GM18517 (cell line): ENCODE measurements around the gene UBE2D1.
"Not testable (repeated sequence)": the region's sequence is repeated elsewhere in the genome, so short reads cannot be mapped to it uniquely, and the experiment has no call there.

Experiments used
- ATAC-seq: cut with Tn5 transposase; IDR thresholded peaks from one replicate; pipeline ENCODE4 v1.9.1; 2021; ENCODE audit warnings: mild to moderate bottlenecking, moderate library complexity; ENCODE audit not compliant: unreplicated experiment

The UBE2D1 gene

DNA sequence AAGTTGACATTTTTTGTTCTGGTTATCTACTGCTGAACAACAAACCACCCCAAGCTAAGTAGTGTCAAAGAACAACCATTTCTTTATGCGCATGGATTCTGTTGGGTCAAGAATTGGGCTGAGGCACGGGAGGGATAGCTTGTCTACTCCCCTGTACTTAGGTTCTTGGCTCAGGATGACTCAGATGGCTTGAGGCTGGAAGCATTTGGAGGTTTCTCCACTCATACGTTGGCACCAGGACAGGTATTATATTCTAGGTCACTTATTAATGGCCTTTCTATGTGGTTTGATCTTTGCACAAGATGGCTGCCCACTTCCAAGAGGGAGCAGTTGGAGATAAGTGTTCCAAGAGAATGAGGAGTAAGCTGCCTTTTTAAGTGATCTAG lies 38.6 kb downstream of the UBE2D1 start:
- ATAC-seq = no peak

DNA sequence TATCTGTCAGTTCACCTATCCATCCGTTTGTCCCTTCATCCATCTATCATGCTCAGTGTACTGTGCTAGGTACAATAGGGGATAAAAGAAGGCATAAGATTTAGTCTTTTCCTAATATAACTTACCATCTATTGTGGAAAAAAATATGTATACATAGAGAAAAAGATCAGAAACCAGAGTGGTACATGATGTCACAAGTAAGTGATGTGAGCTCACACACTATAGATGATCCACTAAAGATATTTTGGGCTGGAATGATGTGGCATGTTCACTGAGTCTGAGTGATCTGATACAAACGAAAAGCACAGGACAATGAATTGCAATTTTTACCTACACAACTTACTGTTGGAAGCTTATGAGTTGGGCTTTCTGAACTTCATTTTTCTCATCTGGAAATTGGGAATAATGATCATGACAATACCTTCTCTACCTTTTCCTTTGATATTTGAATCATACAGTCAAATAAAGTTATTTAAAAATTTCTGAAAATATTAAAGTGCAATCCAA lies 47.7 kb downstream of the UBE2D1 start:
- no peak for ATAC-seq

DNA sequence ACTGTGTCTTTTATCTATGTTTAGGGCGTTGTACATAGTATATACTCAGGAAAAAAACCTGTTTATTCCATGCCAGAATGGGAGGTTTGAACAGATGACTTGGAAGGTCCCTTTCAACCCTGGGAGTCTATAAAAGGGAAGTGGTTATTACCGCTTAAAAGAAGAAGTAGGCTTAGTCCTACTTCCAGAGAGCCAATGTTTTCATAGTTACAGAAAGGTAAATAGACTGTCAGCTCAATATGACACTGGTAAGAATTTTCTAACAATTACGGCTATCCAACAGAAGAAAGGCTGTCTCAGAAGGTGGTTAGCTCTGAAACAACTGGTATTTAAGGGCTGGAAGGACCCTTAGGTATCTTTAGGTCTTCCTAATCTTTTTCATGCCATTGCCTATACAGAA lies 49.3 kb downstream of the UBE2D1 start:
- ATAC-seq = peak; percentile 75

DNA sequence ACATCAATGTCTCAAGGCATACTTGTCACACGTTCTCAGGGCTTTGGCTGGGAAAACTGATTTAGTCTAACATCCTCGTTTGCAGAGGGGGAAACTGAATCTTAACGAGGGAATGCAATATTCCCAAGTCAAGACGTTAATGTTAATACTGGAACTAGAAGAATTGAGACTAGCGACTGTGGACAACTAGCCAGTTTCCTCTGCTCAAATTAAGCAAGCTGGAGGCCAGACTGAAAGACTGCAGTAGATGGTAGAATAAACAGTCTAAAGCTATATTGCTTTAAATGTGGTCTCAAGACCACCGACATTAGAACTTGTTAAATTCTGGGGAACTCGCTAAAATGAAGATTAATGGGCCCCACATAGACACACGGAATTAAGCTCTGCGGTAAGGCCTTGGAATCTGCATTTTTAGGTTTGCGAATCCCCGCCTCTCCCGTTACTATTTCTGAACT lies 49.8 kb downstream of the UBE2D1 start:
- no peak for ATAC-seq

DNA sequence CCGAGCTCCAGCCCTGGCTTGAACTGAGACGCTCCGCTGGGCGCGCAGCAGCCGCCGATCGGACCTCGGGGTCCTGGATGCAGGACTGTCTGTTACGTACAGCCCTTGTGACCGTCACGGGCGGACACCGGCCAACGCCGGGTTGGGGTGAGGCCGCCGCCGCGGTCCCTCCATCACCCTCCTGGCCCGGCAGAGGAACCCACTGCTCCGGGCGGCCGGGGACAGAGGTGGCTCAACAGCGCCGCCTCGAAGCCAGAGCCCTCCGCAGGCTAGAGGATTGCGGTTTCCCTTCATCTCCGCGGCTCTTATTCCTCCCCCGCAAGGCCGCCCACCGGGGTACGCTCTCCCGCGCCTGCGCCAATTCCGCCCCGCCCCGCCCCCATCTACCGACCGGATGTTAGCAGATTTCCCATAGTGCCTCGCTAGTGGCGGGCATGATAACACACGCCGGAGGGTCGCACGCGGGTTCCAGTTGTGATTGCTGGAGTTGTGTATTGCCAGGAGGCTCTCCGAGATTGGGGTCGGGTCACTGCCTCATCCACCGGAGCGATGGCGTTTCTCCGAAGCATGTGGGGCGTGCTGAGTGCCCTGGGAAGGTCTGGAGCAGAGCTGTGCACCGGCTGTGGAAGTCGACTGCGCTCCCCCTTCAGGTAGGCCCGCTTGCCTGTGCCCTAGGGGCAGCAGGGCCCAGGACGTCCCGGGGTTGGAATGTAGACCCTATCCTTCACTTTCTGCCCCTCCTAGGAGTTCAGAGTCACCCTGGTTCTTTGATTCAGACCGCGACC lies 50.4 kb downstream of the UBE2D1 start, which contains the start of gene TFAM:
TSS of gene TFAM (plus strand) at position 412 of the 785 bp plus-strand sequence. CDS start at position 550, 138 bp downstream.
- ATAC-seq = peak; percentile 76

DNA sequence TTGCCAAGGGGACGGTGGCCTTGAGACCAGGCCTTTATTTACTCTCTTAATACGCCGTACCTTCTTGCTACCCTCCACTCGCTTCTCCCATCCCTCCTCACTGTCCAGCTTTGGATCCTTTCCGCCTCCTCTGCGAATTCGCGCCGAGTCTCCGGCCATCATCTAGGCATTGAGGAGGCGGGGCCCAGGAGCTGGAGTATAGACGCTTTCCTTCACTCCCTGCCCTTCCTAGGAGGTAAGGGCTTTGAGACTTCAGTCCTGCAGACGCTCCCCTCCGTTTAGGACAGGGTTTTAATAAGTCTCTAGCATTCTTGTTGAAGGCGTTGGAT lies 50.9 kb downstream of the UBE2D1 start:
- peak; percentile 3 for ATAC-seq

DNA sequence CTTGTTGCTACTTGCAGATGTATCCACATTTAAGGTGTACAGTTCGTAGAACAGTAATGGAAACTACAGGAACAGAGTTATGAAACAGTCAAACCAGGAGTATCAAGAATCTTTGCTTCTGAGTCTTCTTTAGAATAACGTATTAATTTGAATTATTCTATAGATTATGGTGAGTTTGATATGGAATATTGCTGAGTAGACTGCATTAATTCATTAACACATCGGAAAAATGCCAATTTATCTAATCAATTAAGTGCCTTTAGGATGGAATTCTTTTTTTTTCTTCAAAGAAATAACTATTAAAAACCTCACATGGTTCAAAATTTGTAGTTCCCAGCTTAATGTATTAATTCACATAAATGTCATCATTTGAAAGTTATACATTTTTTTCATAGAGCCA lies 54.2 kb downstream of the UBE2D1 start:
- ATAC-seq = no peak

DNA sequence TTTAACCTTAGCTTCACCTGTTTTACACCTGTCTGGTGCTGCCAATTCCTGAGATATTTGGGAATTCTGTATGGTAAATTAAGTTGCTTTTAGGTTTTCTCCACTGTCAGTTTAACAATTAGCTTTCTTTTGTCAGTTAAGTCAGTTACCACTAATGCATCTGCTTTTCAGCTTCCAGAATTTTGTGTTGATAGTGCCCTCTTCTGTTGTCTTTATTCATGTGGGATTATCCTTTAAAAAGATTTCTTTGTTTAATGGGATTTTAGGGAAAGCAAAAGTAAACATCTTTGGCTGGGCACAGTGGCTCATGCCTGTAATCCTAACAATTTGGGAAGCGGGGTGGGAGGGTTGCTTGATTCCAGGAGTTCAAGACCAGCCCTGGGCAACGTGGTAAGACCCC lies 58.5 kb downstream of the UBE2D1 start:
- ATAC-seq = no peak

DNA sequence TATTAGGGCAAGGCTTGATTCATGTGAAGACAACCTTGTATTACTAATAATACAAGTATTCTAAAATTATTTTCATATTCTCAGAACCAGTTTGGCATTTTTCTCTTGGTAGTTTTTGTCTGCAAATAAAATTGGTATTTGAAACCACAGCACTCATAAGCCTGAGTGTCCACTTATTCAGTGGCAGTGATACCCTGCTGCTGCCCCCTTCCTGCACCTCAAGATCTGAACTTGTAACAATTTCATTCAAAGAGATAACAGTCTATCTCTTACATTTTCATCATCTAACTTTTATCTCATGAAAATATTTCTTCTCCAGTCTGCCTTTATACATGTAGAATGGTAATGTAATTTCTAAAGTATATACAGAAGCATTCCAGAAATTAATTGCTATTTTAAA lies 59.7 kb downstream of the UBE2D1 start:
- ATAC-seq = no peak

DNA sequence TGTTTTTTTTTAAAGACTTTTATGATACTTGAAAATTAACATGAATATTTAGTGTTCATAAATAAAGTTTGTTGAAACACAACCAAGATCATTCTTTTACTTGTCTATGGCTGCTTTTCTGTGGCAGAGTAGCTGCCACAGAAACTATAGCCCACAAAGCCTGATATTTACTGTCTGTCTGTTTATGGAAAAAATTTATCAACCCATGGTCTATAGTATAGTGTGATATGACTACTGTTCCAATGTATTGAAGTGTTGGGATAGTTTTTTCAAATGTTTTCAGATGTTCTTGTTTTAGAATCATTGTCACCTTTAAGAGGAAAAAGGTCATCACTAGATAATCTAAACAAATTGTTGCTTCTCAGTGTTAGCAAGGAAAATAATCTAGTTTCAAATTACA lies 61.3 kb downstream of the UBE2D1 start:
- no peak for ATAC-seq

DNA sequence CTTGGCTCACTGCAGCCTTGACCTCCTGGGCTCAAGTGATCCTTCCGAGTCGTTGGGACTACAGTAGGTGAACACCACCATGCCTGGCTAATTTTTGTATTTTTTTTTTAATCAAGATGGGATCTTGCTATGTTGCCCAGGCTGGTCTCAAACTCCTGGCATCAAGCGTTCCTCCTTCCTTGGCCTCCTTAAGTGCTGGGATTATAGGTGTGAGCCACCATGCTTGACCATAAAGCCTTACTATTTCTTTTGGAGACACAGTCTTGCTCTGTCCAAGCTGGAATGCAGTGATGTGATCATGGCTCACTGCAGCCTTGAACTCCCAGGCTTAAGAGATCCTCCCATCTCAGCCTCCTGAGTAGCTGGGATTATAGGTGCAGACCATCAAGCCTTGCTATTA lies 63.0 kb downstream of the UBE2D1 start:
- no peak for ATAC-seq

DNA sequence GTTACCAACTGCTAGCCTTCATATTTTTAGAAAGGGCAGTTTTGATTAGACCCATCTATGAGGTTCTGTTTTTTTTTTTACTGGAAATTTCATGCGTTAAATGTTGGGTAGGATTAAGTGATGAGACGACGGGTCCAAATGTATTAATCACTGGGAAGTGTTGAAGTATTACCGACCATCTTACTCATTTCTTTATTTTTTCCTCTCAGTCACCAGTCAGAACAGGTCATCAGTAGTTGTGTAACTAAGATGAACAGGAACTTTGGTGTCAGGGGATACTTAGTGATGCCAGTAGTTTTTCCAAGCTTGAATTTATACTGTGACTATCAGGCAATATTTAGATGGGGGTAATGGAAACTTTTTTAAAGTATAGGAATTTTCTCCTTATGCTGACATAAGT lies 64.6 kb downstream of the UBE2D1 start:
- ATAC-seq = no peak

DNA sequence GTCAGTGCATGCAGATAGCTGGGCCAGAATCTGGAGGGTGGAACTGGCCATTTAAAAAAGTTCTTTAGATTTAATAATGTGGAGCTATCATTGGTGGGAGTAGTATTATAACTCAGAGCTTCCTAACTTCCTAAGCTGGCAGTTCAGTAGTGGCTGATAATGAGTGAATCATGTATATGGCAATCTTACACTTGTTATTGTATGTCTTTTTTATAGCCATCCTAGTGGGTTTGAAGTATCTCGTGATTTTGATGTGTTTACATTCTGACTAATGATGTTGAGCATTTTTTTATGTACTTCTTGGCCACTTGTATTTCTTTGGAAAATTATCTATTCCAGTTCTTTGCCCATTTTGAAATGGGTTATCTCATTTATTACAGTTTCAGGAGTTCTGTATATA lies 65.8 kb downstream of the UBE2D1 start:
- ATAC-seq = no peak

DNA sequence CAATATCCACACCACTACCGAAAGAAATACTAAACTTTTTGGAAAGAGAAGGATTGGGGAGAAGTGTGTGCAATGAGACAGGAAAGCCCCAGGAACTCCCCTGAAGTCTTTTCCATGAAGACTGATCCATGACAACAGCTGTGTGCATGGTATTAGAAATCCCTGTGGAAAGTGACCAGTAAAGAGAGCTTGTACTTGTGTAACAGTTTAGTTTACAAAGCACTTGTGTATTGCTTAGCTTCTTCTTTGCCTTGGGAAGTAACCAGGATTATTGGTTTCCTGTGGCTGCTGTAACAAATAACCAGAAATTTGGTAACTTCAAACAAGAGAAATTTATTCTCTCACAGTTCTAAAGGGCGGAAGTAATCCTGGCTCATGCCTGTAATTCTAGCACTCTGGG lies 69.2 kb downstream of the UBE2D1 start:
- no peak for ATAC-seq

DNA sequence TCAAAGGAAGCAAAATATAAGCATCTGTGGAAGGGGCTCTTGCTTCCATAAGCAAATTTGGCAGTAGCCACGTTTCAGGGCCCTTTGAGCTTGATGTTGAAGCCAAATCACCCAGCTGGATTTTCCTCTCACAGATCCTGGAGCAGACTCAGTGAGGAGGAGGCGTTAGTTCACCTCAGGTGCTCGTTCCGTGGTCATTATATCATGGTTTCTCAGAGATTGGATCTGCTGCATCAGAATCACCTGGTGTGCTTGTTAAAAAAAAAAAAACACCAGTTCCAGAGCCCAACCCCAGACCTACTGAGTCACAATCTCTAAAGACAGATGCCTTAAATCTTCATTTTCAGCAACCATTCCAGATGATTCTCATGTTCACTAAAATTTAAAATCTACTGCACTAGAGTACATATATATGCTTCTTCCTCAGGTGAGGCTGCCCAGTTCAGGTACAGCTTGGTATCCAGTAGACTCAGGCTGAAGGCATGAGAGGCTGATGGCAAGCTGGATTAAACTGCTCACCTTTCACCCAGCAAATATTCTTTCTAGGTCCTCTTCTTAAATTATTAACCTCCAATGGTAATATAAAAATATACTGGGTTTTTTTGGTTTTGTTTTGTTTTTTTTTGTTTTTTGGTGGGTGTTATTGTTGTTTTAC lies 75.3 kb downstream of the UBE2D1 start:
- ATAC-seq = no peak

DNA sequence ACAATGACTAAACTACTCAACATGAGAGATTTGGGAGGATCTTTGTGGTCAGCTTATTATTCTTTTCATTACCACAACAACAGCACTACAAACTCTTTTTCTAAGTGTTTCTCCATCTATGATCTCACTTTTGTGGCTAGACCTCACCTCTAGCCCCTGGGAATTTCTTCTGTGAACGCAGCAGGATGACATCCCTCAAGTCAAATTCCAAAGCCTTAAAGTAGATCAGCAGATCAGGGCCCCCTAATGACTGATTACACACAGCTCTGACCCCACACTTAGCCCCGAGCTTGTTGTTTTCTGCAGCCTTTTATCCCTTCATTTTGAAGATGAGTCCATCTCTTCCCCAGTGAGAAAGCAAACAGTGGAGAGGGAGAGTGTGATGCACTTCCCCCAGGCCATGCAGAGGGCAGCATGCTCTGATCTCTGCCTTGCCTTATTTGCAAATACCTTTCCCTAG lies 77.7 kb downstream of the UBE2D1 start:
- ATAC-seq = no peak

DNA sequence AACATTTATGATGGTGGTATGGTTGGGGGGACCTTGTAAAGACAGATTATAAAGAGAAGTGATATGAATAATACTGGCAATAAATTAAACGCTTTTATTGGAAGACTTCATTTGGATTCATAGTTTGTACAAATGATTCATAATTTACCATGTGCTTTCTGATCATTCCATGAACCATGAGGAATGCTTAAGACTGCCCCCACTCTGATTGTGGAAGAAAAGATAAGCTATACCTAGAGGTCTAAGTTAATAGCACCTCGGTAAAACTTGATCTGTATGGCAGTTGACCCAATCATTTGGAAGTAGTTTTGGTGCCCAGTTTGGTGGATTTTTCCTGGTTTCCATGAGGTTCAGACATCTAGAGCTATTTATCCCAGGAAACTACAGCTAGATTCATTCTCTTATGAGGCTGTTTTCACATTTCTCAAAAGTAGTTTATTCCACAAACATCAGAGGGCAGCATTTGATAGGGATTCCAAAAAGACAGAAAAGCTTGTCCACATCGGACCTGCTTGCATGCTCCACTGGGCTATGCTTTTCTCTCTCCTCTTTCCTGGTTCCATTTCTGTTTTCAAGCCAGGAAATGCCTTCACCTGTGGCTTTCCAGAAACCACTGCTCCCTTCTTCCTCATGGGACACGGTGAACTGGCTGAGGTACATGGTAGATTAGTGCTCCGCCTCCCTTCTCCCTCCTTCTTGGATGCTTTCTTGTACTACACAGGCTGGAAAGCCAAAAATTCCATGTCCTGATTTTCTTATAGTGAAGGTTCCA lies 79.7 kb downstream of the UBE2D1 start:
- no peak for ATAC-seq

DNA sequence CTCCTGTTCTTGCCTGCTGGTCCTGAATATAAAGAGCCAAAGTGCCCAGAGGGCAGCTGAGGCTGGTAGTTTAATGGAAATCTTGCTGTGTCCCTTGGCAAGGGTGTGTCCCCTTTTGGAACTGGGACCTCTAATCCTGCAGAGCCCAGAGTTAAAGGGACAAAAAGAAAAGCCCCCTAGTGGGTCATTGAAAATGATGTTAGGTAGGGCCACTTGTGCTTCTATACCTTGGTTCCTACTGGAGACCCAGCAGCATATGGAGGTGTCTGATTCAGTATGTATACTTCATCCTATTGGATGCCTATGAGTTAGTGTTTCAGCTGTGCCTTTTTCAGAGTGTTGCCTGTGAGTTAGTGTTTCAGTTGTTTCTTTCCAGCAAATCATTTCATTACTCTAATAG lies 81.0 kb downstream of the UBE2D1 start:
- no peak for ATAC-seq

DNA sequence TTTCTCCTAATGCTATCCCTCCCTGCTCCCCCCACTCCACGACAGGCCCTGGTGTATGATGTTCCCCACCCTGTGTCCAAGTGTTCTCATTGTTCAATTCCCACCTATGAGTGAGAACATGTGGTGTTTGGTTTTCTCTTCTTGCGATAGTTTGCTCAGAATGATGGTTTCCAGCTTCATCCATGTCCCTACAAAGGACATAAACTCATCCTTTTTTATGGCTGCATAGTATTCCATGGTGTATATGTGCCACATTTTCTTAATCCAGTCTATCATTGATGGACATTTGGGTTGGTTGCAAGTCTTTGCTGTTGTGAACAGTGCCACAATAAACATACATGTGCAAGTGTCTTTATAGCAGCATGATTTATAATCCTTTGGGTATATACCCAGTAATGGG lies 83.1 kb downstream of the UBE2D1 start:
- ATAC-seq = not testable (repeated sequence)
